ENCODE data around the gene PDZRN3. TPM values are rescaled to one million over a fixed set of nuclear protein-coding genes. Genes with fewer than 3 reads are reported as not detected.

PDZRN3 gene
- total RNA-seq, 1 donor from 2014 or later: 19.8 TPM

DNA sequence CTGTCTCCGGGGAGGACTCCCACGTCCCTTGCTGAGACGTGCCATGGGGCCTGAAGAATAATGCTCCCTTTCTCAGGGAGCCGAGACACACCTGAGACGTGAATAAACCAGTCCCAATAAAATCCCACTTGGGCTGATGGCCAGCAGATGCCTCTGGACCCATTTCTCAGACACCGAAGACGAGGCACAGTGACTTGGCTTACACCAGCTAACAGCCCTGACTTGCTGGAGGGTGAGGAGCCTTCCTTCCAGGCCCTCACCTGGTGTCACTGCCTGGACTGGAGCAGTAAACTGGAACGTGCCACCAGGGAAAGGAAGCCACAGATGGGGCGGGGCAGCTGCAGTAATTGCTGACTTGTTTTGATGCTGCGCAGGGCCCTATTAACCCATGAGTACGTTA lies 189.7 kb downstream of the PDZRN3 start:
- Histone ChIP-seq H3K27me3 (ENCODE audit: insufficient read depth, low read length) (peaks cover 3% of the 10 kb centered on the region), H3K79me2 (ENCODE audit: insufficient read depth, low read length) (no peaks in the 10 kb centered on the region), H3K4me3 (ENCODE audit: insufficient read depth, low read depth, low read length) (no peak overlapping the region), H3K36me3 (ENCODE audit: insufficient read depth, low read length) (no peaks in the 10 kb centered on the region), H3K4me1 (ENCODE audit: insufficient read depth, low read length) (no peaks in the 10 kb centered on the region), H4K20me1 (ENCODE audit: insufficient read depth, low read length) (peaks cover 9% of the 10 kb centered on the region), H2AFZ (ENCODE audit: low read depth, low read length) (no peak overlapping the region), H3K27ac (ENCODE audit: low read depth, low read length) (no peak overlapping the region), H3K9me3 (ENCODE audit: insufficient read depth, low read depth, low read length) (no peaks in the 10 kb centered on the region), H3K4me2 (ENCODE audit: low read length) (no peak overlapping the region), H3K9ac (ENCODE audit: low read length) (no peak overlapping the region)
- Mint-ChIP-seq H3K4me3 (ENCODE audit: unreplicated experiment) (no peak overlapping the region), H3K4me1 (ENCODE audit: low read depth, unreplicated experiment) (peaks cover 12% of the 10 kb centered on the region), H3K27ac (ENCODE audit: unreplicated experiment) (no peak overlapping the region), H3K9me3 (ENCODE audit: unreplicated experiment) (no peaks in the 10 kb centered on the region), H3K36me3 (ENCODE audit: low read depth, unreplicated experiment) (peaks cover 3% of the 10 kb centered on the region), H3K27me3 (ENCODE audit: low read depth, unreplicated experiment) (no peaks in the 10 kb centered on the region)
- no peak for FAIRE-seq
- TF ChIP-seq EZH2 (IDR thresholded peaks at IDR 0.05; ENCODE audit: insufficient read depth, low read length) (no peak), CTCF (IDR thresholded peaks at IDR 0.05; ENCODE audit: insufficient read depth, low read depth, low read length) (no peak)
- no peak for DNase-seq (ENCODE audit: low read depth)

GRCh38 chr3:73433687-73434086 lies 191.1 kb downstream of the PDZRN3 start:
- Histone ChIP-seq H3K79me2 (ENCODE audit: insufficient read depth, low read length) (no peaks in the 10 kb centered on the region), H3K4me3 (ENCODE audit: insufficient read depth, low read depth, low read length) (no peak overlapping the region), H3K9me3 (ENCODE audit: insufficient read depth, low read depth, low read length) (no peaks in the 10 kb centered on the region), H3K27me3 (ENCODE audit: insufficient read depth, low read length) (peaks cover 3% of the 10 kb centered on the region), H4K20me1 (ENCODE audit: insufficient read depth, low read length) (peaks cover 11% of the 10 kb centered on the region), H2AFZ (ENCODE audit: low read depth, low read length) (no peak overlapping the region), H3K4me2 (ENCODE audit: low read length) (no peak overlapping the region), H3K4me1 (ENCODE audit: insufficient read depth, low read length) (no peaks in the 10 kb centered on the region), H3K9ac (ENCODE audit: low read length) (no peak overlapping the region), H3K36me3 (ENCODE audit: insufficient read depth, low read length) (no peaks in the 10 kb centered on the region), H3K27ac (ENCODE audit: low read depth, low read length) (no peak overlapping the region)
- no peak overlapping the region for H3K4me3 Mint-ChIP-seq (ENCODE audit: unreplicated experiment)
- no peak for TF ChIP-seq EZH2 (IDR thresholded peaks at IDR 0.05; ENCODE audit: insufficient read depth, low read length)
- no peak for TF ChIP-seq CTCF (IDR thresholded peaks at IDR 0.05; ENCODE audit: insufficient read depth, low read depth, low read length)
- H3K4me1 Mint-ChIP-seq (ENCODE audit: low read depth, unreplicated experiment): peaks cover 9% of the 10 kb centered on the region
- no peaks in the 10 kb centered on the region for H3K9me3 Mint-ChIP-seq (ENCODE audit: unreplicated experiment)
- no peak overlapping the region for H3K27ac Mint-ChIP-seq (ENCODE audit: unreplicated experiment)
- H3K27me3 Mint-ChIP-seq (ENCODE audit: low read depth, unreplicated experiment): no peaks in the 10 kb centered on the region
- no peak for DNase-seq (ENCODE audit: low read depth)
- FAIRE-seq: no peak
- peaks cover 3% of the 10 kb centered on the region for H3K36me3 Mint-ChIP-seq (ENCODE audit: low read depth, unreplicated experiment)

- FAIRE-seq (no peak), DNase-seq (ENCODE audit: low read depth) (no peak)
- Histone ChIP-seq H3K4me3 (ENCODE audit: insufficient read depth, low read depth, low read length) (no peak overlapping the region), H3K79me2 (ENCODE audit: insufficient read depth, low read length) (no peaks in the 10 kb centered on the region), H3K9me3 (ENCODE audit: insufficient read depth, low read depth, low read length) (no peaks in the 10 kb centered on the region), H2AFZ (ENCODE audit: low read depth, low read length) (no peak overlapping the region), H3K4me2 (ENCODE audit: low read length) (no peak overlapping the region), H3K27me3 (ENCODE audit: insufficient read depth, low read length) (peaks cover 3% of the 10 kb centered on the region), H3K27ac (ENCODE audit: low read depth, low read length) (no peak overlapping the region), H3K36me3 (ENCODE audit: insufficient read depth, low read length) (no peaks in the 10 kb centered on the region), H3K4me1 (ENCODE audit: insufficient read depth, low read length) (no peaks in the 10 kb centered on the region), H4K20me1 (ENCODE audit: insufficient read depth, low read length) (peaks cover 11% of the 10 kb centered on the region), H3K9ac (ENCODE audit: low read length) (no peak overlapping the region)
- no peaks in the 10 kb centered on the region for H3K9me3 Mint-ChIP-seq (ENCODE audit: unreplicated experiment)
- H3K27me3 Mint-ChIP-seq (ENCODE audit: low read depth, unreplicated experiment): no peaks in the 10 kb centered on the region
- no peak for TF ChIP-seq EZH2 (IDR thresholded peaks at IDR 0.05; ENCODE audit: insufficient read depth, low read length)
- TF ChIP-seq CTCF (IDR thresholded peaks at IDR 0.05; ENCODE audit: insufficient read depth, low read depth, low read length): no peak
- H3K4me3 Mint-ChIP-seq (ENCODE audit: unreplicated experiment): no peak overlapping the region
- H3K4me1 Mint-ChIP-seq (ENCODE audit: low read depth, unreplicated experiment): peaks cover 6% of the 10 kb centered on the region
- H3K27ac Mint-ChIP-seq (ENCODE audit: unreplicated experiment): no peak overlapping the region
- H3K36me3 Mint-ChIP-seq (ENCODE audit: low read depth, unreplicated experiment): no peaks in the 10 kb centered on the region
Observed at GRCh38 chr3:73433079-73433478, 191.7 kb downstream of the PDZRN3 start.

Data from astrocyte (in vitro differentiated cells and primary cell).